HEK293T (cell line): ENCODE data around the gene TGFB2.

Experiments used
- CTCF ChIA-PET: fragments of 350-600 bp; formaldehyde crosslinking; extraction: SDS; loops from one replicate; lab custom pipeline; 2021; ENCODE audit warnings: antibody characterized with exemption, inconsistent platforms; lab: Yijun Ruan, JAX
- POLR2A ChIA-PET: fragments of 350-600 bp; formaldehyde crosslinking; extraction: SDS; loops from one replicate; lab custom pipeline; 2020; ENCODE audit warnings: antibody characterized with exemption, inconsistent platforms; lab: Yijun Ruan, JAX
- DNase-seq: peaks from one replicate; pipeline ENCODE4 v3.0.0; 2012; ENCODE audit warnings: mixed read lengths; ENCODE audit errors: extremely low spot score
- ARNT ChIP-seq: fragments of 450-650 bp; IDR thresholded peaks from 2 replicates; pipeline ENCODE4 v1.6.1; 2017; ENCODE audit warnings: mild to moderate bottlenecking
- BHLHE40 ChIP-seq: fragments of 450-650 bp; IDR thresholded peaks from 2 replicates; pipeline ENCODE4 v1.6.1; 2016; ENCODE audit warnings: mild to moderate bottlenecking, moderate library complexity, borderline replicate concordance
- CTBP1 ChIP-seq: fragments of 450-650 bp; IDR thresholded peaks from 2 replicates; pipeline ENCODE4 v1.6.1; 2016; ENCODE audit warnings: borderline replicate concordance
- ELF4 ChIP-seq: fragments of 450-650 bp; IDR thresholded peaks from 2 replicates; pipeline ENCODE4 v1.6.1; 2017; ENCODE audit warnings: antibody characterized with exemption
- FOXA1 ChIP-seq: fragments of 450-650 bp; IDR thresholded peaks from 2 replicates; pipeline ENCODE4 v1.6.1; 2016; ENCODE audit warnings: mild to moderate bottlenecking
- FOXK2 ChIP-seq: fragments of 450-650 bp; IDR thresholded peaks from 2 replicates; pipeline ENCODE4 v1.6.1; 2016; ENCODE audit warnings: mild to moderate bottlenecking
- FOXM1 ChIP-seq: fragments of 450-650 bp; IDR thresholded peaks from 2 replicates; pipeline ENCODE4 v1.6.1; 2017; ENCODE audit warnings: mild to moderate bottlenecking, borderline replicate concordance
- HDGF ChIP-seq: fragments of 450-650 bp; IDR thresholded peaks from 2 replicates; pipeline ENCODE4 v1.6.1; 2017; ENCODE audit warnings: antibody characterized with exemption, borderline replicate concordance
- L3MBTL2 ChIP-seq: fragments of 450-650 bp; conservative IDR thresholded peaks from 2 replicates; pipeline ENCODE4 v1.6.1; 2016; ENCODE audit warnings: mild to moderate bottlenecking
- LEF1 ChIP-seq: fragments of 450-650 bp; IDR thresholded peaks from 2 replicates; pipeline ENCODE4 v1.6.1; 2017; ENCODE audit warnings: mild to moderate bottlenecking, borderline replicate concordance
- NFRKB ChIP-seq: fragments of 450-650 bp; IDR thresholded peaks from 2 replicates; pipeline ENCODE4 v1.6.1; 2016; ENCODE audit warnings: mild to moderate bottlenecking, moderate library complexity
- PKNOX1 ChIP-seq: fragments of 450-650 bp; IDR thresholded peaks from 2 replicates; pipeline ENCODE4 v1.6.1; 2016
- SP1 ChIP-seq: fragments of 450-650 bp; IDR thresholded peaks from 2 replicates; pipeline ENCODE4 v1.6.1; 2017
- SUZ12 ChIP-seq: fragments of 450-650 bp; IDR thresholded peaks from 2 replicates; pipeline ENCODE4 v1.6.1; 2016; ENCODE audit warnings: mild to moderate bottlenecking
- TARDBP ChIP-seq: fragments of 450-650 bp; IDR thresholded peaks from 2 replicates; pipeline ENCODE4 v1.6.1; 2016
- ZNF384 ChIP-seq: fragments of 450-650 bp; IDR thresholded peaks from 2 replicates; pipeline ENCODE4 v1.6.1; 2016

TGFB2 gene

GRCh38 chr1:218480137-218480536 is 135.0 kb downstream of the TGFB2 start:
- TF ChIP-seq ARNT (no peak), TARDBP (no peak), ELF4 (no peak), SP1 (no peak), SUZ12 (no peak), CTBP1 (no peak), NFRKB (no peak), LEF1 (no peak), FOXA1 (no peak), PKNOX1 (no peak), FOXM1 (no peak)
- ChIA-PET CTCF (no interaction called here), POLR2A (no interaction called here)
- DNase-seq = no peak

GRCh38 chr1:218480588-218481099 is 135.5 kb downstream of the TGFB2 start:
- TF ChIP-seq L3MBTL2 (no peak), CTBP1 (no peak), ELF4 (no peak), FOXK2 (no peak), HDGF (no peak), LEF1 (no peak), FOXA1 (no peak), BHLHE40 (no peak), SP1 (no peak), PKNOX1 (no peak)
- CTCF ChIA-PET = no interaction called here
- POLR2A ChIA-PET = no interaction called here
- no peak for DNase-seq

- no peak for TF ChIP-seq NFRKB
- no peak for TF ChIP-seq ZNF384
- no peak for TF ChIP-seq PKNOX1
- no peak for TF ChIP-seq ARNT
- TF ChIP-seq HDGF = no peak
- POLR2A ChIA-PET = no interaction called here
- no peak for DNase-seq
- CTCF ChIA-PET = no interaction called here
Observed at GRCh38 chr1:218481116-218481775, 136.1 kb downstream of the TGFB2 start.

- POLR2A ChIA-PET = no interaction called here
- TF ChIP-seq ARNT = no peak
- TF ChIP-seq CTBP1 = no peak
- TF ChIP-seq LEF1 = no peak
- no peak for TF ChIP-seq TARDBP
- CTCF ChIA-PET = no interaction called here
- DNase-seq = no peak
Observed at GRCh38 chr1:218482683-218483082, 137.5 kb downstream of the TGFB2 start.

- ChIA-PET POLR2A (interaction anchor here (1.0 kb wide), 1 partner anchor 140 kb away, joined by 3 read pairs; the partner anchor contains the start of gene TGFB2), CTCF (no interaction called here)
- DNase-seq = no peak
- TF ChIP-seq SUZ12 = no peak
- no peak for TF ChIP-seq CTBP1
- TF ChIP-seq SP1 = no peak
- no peak for TF ChIP-seq HDGF
- TF ChIP-seq LEF1 = no peak
Observed at GRCh38 chr1:218485241-218485928, 140.2 kb downstream of the TGFB2 start.

- no peak for DNase-seq
- ChIA-PET POLR2A (no interaction called here), CTCF (no interaction called here)
- no peak for TF ChIP-seq TARDBP
- no peak for TF ChIP-seq FOXK2
- no peak for TF ChIP-seq NFRKB
- TF ChIP-seq ZNF384 = no peak
- TF ChIP-seq HDGF = no peak
- TF ChIP-seq SUZ12 = no peak
- TF ChIP-seq FOXM1 = no peak
- TF ChIP-seq ARNT = no peak
- TF ChIP-seq SP1 = no peak
- no peak for TF ChIP-seq CTBP1
- no peak for TF ChIP-seq L3MBTL2
- TF ChIP-seq ELF4 = no peak
- TF ChIP-seq PKNOX1 = no peak
Observed at GRCh38 chr1:218488531-218488930, 143.4 kb downstream of the TGFB2 start.
